Measurements from ENCODE around the gene GSDMA.

Gene GSDMA

DNA sequence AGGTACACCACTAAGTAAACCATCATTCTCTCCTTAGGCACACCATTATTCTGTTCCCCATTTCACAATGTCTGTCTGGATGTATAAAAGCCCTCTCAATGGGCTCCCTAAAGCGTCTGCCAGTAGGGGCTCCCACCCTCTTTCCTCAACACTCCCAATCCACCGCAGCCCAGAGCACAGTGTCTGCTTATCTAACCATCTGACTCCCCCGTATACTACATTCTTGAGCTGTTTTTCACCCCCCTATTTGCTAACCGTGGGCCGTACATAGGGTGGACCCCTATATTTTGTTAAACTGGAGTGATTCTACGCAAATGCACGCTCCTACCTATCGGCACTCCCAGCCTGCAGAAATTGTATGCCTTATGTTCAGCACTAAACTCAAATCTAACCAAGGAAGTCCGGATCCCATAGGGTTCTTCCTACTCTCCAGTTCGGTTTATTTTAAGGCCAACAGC is 17.1 kb downstream of the GSDMA start:
- CTCF ChIA-PET: interaction anchor here (1.0 to 1.6 kb wide), 3 partner anchors 19 to 34 kb away, joined by 3 to 9 read pairs (median 5); no protein-coding TSS in a partner anchor

GRCh38 chr17:39980351-39981206 is 17.8 kb downstream of the GSDMA start, which contains the start of gene PSMD3:
TSS of gene PSMD3 (plus strand) at chr17:39980807. CDS start at chr17:39980971, 164 bp downstream.
- TF ChIP-seq FOXM1 (IDR thresholded peaks at IDR 0.05; ENCODE audit: borderline replicate concordance) (peak; percentile 56; the same call in 1 of the 2 replicates), NFRKB (IDR thresholded peaks at IDR 0.05) (no peak), L3MBTL2 (conservative IDR thresholded peaks at IDR 0.05) (peak; percentile 82), ELF4 (IDR thresholded peaks at IDR 0.05) (peak; percentile 30; the same call in 1 of the 2 replicates), TARDBP (IDR thresholded peaks at IDR 0.05) (peak; percentile 16; the same call in 1 of the 2 replicates), SP1 (IDR thresholded peaks at IDR 0.05) (no peak)
- DNase-seq (ENCODE audit: extremely low spot score): peak; percentile 88
- CTCF ChIA-PET: interaction anchor here (0.6 to 1.6 kb wide), 4 partner anchors 9 to 35 kb away, joined by 3 to 9 read pairs (median 4); no protein-coding TSS in a partner anchor
- POLR2A ChIA-PET: interaction anchor here (0.6 to 3.3 kb wide), 23 partner anchors 8 to 293 kb away, joined by 3 to 30 read pairs (median 3); partner anchors contain the start of genes MED24 and PGAP3

More for the DNA sequence above, 17.1 kb downstream of the GSDMA start:
- POLR2A ChIA-PET: interaction anchor here (0.6 to 3.3 kb wide), 22 partner anchors 8 to 292 kb away, joined by 3 to 30 read pairs (median 3); partner anchors contain the start of genes MED24 and PGAP3
- no peak for DNase-seq (ENCODE audit: extremely low spot score)
- TF ChIP-seq PKNOX1 (IDR thresholded peaks at IDR 0.05) (no peak), NFRKB (IDR thresholded peaks at IDR 0.05) (no peak), SUZ12 (IDR thresholded peaks at IDR 0.05) (no peak), FOXA1 (IDR thresholded peaks at IDR 0.05) (no peak), FOXM1 (IDR thresholded peaks at IDR 0.05; ENCODE audit: borderline replicate concordance) (no peak), FOXK2 (IDR thresholded peaks at IDR 0.05) (no peak), BHLHE40 (IDR thresholded peaks at IDR 0.05; ENCODE audit: borderline replicate concordance) (no peak), ELF4 (IDR thresholded peaks at IDR 0.05) (no peak), ZNF384 (IDR thresholded peaks at IDR 0.05) (no peak), ARNT (IDR thresholded peaks at IDR 0.05) (no peak)

- CTCF ChIA-PET: interaction anchor here (0.6 to 1.6 kb wide), 3 partner anchors 9 to 36 kb away, joined by 3 to 9 read pairs (median 3); no protein-coding TSS in a partner anchor
- no peak for DNase-seq (ENCODE audit: extremely low spot score)
- TF ChIP-seq ZNF384 (IDR thresholded peaks at IDR 0.05) (no peak), HDGF (IDR thresholded peaks at IDR 0.05; ENCODE audit: borderline replicate concordance) (no peak), FOXA1 (IDR thresholded peaks at IDR 0.05) (no peak)
- POLR2A ChIA-PET: interaction anchor here (1.0 to 3.3 kb wide), 12 partner anchors 9 to 294 kb away, joined by 3 to 30 read pairs (median 4); partner anchors contain the start of gene PGAP3
These were observed 18.5 kb downstream of the GSDMA start for GRCh38 chr17:39981207-39981741.

GRCh38 chr17:39981766-39982375 is 19.1 kb downstream of the GSDMA start:
- ChIA-PET CTCF (no interaction called here), POLR2A (interaction anchor here (0.7 to 1.2 kb wide), 4 partner anchors 12 to 73 kb away, joined by 4 to 5 read pairs (median 4); partner anchors contain the start of gene MED24)
- no peak for DNase-seq (ENCODE audit: extremely low spot score)
- TF ChIP-seq PKNOX1 (IDR thresholded peaks at IDR 0.05) (no peak), SUZ12 (IDR thresholded peaks at IDR 0.05) (no peak), FOXK2 (IDR thresholded peaks at IDR 0.05) (no peak), L3MBTL2 (conservative IDR thresholded peaks at IDR 0.05) (no peak), ARNT (IDR thresholded peaks at IDR 0.05) (no peak), FOXM1 (IDR thresholded peaks at IDR 0.05; ENCODE audit: borderline replicate concordance) (no peak), ZNF384 (IDR thresholded peaks at IDR 0.05) (no peak), SP1 (IDR thresholded peaks at IDR 0.05) (no peak), NFRKB (IDR thresholded peaks at IDR 0.05) (no peak)

- CTCF ChIA-PET: no interaction called here
- TF ChIP-seq CTBP1 (IDR thresholded peaks at IDR 0.05; ENCODE audit: borderline replicate concordance) (no peak), PKNOX1 (IDR thresholded peaks at IDR 0.05) (no peak), FOXA1 (IDR thresholded peaks at IDR 0.05) (no peak), FOXK2 (IDR thresholded peaks at IDR 0.05) (no peak), ARNT (IDR thresholded peaks at IDR 0.05) (no peak), SUZ12 (IDR thresholded peaks at IDR 0.05) (no peak), ELF4 (IDR thresholded peaks at IDR 0.05) (no peak), LEF1 (IDR thresholded peaks at IDR 0.05; ENCODE audit: borderline replicate concordance) (no peak), BHLHE40 (IDR thresholded peaks at IDR 0.05; ENCODE audit: borderline replicate concordance) (no peak), HDGF (IDR thresholded peaks at IDR 0.05; ENCODE audit: borderline replicate concordance) (no peak)
- DNase-seq (ENCODE audit: extremely low spot score): no peak
- POLR2A ChIA-PET: interaction anchor here (2.9 kb wide), 1 partner anchor 8 kb away, joined by 8 read pairs; the partner anchor contains the start of gene PSMD3
These were observed 25.5 kb downstream of the GSDMA start for GRCh38 chr17:39988206-39988810.
